K562 (cell line): Measurements from ENCODE around the gene LCN15. TPM values are rescaled to one million over a fixed set of nuclear protein-coding genes. Genes with fewer than 3 reads are reported as not detected.
A peak's percentile ranks its signal among the peaks of the same experiment; 100 is the strongest.

Experiments
- ATAC-seq: fragments of 200-7000 bp; cut with Tn5 transposase; 3 replicates; pipeline ENCODE4 v1.9.1; 2020; ENCODE audit warnings: moderate library complexity
- BruUV-seq: library from RNA; stranded (reverse); fragments of 400-500 nt; replicated peaks from 2 replicates; lab custom pipeline; 2021; lab: Mats Ljungman, UMichigan
- CTCF ChIA-PET: fragments of 300-600 bp; formaldehyde crosslinking; extraction: SDS; loops from one replicate; lab custom pipeline; 2021; ENCODE audit warnings: low intra/inter-chr PET ratio; lab: Yijun Ruan, JAX
- POLR2A ChIA-PET: fragments of 300-600, 350-650 bp; sonication (Branson Sonifier 250); formaldehyde crosslinking; extraction: SDS; loops from one replicate; lab custom pipeline; 2021; ENCODE audit warnings: antibody characterized with exemption, inconsistent platforms; lab: Yijun Ruan, JAX
- DNase-seq, 4 experiments: peaks; one replicate each; pipeline versions ENCODE4 v3.0.0 to v3.0.0-alpha.2; 2011 to 2018; ENCODE audit warnings: low spot score in 3 of 4, mixed read lengths in 3 of 4; ENCODE audit errors: extremely low read depth in 1 of 4
- FAIRE-seq: peaks from 2 replicates; lab custom pipeline; 2011; peaks lifted over from hg19 to GRCh38; lab: Jason Lieb, UNC
- H2AFZ ChIP-seq: 2 replicates; pipeline ENCODE4 v1.6.0; 2011; ENCODE audit warnings: low read depth, low read length, control low read depth, inconsistent platforms
- H3K27ac ChIP-seq: fragments of 200-600 bp; 3 replicates; pipeline ENCODE4 v1.8.0; 2011; ENCODE audit warnings: low read depth, mild to moderate bottlenecking, control low read depth, inconsistent platforms, low read length, moderate library complexity, mixed read lengths; ENCODE audit errors: extremely low read depth
- H3K27me3 ChIP-seq, 2 experiments: fragments of 300-600 bp in 1 of 2; 2 replicates in 1 of 2; 3 replicates in 1 of 2; pipeline versions ENCODE4 v1.6.0 to v1.8.0; 2011; ENCODE audit warnings: inconsistent platforms in 2 of 2, low read length in 2 of 2, mild to moderate bottlenecking in 1 of 2, mixed read lengths in 1 of 2, moderate library complexity in 1 of 2; ENCODE audit not compliant: control insufficient read depth in 2 of 2, insufficient read depth in 2 of 2
- H3K36me3 ChIP-seq: fragments of 300-600 bp; 3 replicates; pipeline ENCODE4 v1.8.0; 2011; ENCODE audit warnings: mild to moderate bottlenecking, low read length, inconsistent platforms; ENCODE audit not compliant: control insufficient read depth, insufficient read depth
- H3K4me1 ChIP-seq, 2 experiments: fragments of 200-600 bp in 1 of 2; replicated peaks in 1 of 2; 2 replicates in 1 of 2; 3 replicates in 1 of 2; pipeline versions ENCODE4 v1.5.1 to v1.8.0; 2011; ENCODE audit warnings: inconsistent platforms in 2 of 2, low read length in 2 of 2, mild to moderate bottlenecking in 1 of 2, mixed read lengths in 1 of 2, moderate library complexity in 1 of 2; ENCODE audit not compliant: control insufficient read depth in 2 of 2, insufficient read depth in 2 of 2
- H3K4me2 ChIP-seq: 2 replicates; pipeline ENCODE4 v1.6.1; 2011; ENCODE audit warnings: low read length, control low read depth, inconsistent platforms, mixed read lengths; ENCODE audit not compliant: insufficient read depth
- H3K4me3 ChIP-seq: fragments of 200-600 bp; sonication (generic), shearing (Covaris generic); 2 replicates; pipeline ENCODE4 v1.5.1; 2016; ENCODE audit warnings: control low read depth, inconsistent platforms
- H3K79me2 ChIP-seq: fragments of 200-600 bp; 3 replicates; pipeline ENCODE4 v1.8.0; 2011; ENCODE audit warnings: low read length, inconsistent platforms; ENCODE audit not compliant: control insufficient read depth, insufficient read depth
- H3K9ac ChIP-seq, 2 experiments: 2 replicates each; pipeline versions ENCODE4 v1.6.0 to v1.6.1; 2011; ENCODE audit warnings: low read depth in 2 of 2, low read length in 2 of 2, control low read depth in 1 of 2, inconsistent platforms in 1 of 2, mild to moderate bottlenecking in 1 of 2, mixed read lengths in 1 of 2; ENCODE audit not compliant: insufficient read depth in 1 of 2
- H3K9me1 ChIP-seq: one replicate; pipeline ENCODE4 v1.6.0; 2011; ENCODE audit warnings: inconsistent platforms, mild to moderate bottlenecking, low read length, moderate library complexity; ENCODE audit not compliant: control insufficient read depth, insufficient read depth
- H3K9me3 ChIP-seq: replicated peaks from 2 replicates; pipeline ENCODE4 v1.5.1; 2011; ENCODE audit warnings: low read depth, low read length, inconsistent platforms; ENCODE audit not compliant: control insufficient read depth, insufficient read depth
- H4K20me1 ChIP-seq: replicated peaks from 2 replicates; pipeline ENCODE4 v1.6.1; 2011; ENCODE audit warnings: low read length, inconsistent platforms, mixed read lengths; ENCODE audit not compliant: control insufficient read depth, insufficient read depth
- CCNT2 ChIP-seq: IDR thresholded peaks from 2 replicates; pipeline ENCODE4 v1.6.1; 2011; ENCODE audit warnings: borderline replicate concordance, low read depth, mild to moderate bottlenecking, moderate library complexity, mixed read lengths, low read length; ENCODE audit not compliant: insufficient read length; ENCODE audit errors: extremely low read depth
- E2F4 ChIP-seq: sonication (generic); formaldehyde crosslinking; IDR thresholded peaks from 2 replicates; pipeline ENCODE4 v1.8.0; 2022; ENCODE audit warnings: mild to moderate bottlenecking, low read depth, missing genetic modification reagents
- NBN ChIP-seq: fragments of 450-650 bp; IDR thresholded peaks from 2 replicates; pipeline ENCODE4 v1.6.1; 2016; ENCODE audit warnings: low read depth, mild to moderate bottlenecking
- NFE2 ChIP-seq: IDR thresholded peaks from 2 replicates; pipeline ENCODE4 v1.6.1; 2014; ENCODE audit warnings: antibody characterized with exemption, low read depth
- NR2C2 ChIP-seq, 2 experiments: fragments of 200-800 bp in 1 of 2; sonication (Bioruptor generic) in 1 of 2; sonication (generic) in 1 of 2; formaldehyde crosslinking in 1 of 2; IDR thresholded peaks; 2 replicates each; pipeline versions ENCODE4 v1.6.1 to v1.8.0; 2016 to 2022; ENCODE audit warnings: mild to moderate bottlenecking in 1 of 2, missing compliant biosample characterization in 1 of 2, missing genetic modification characterization in 1 of 2, missing genetic modification reagents in 1 of 2
- RBM25 ChIP-seq: fragments of 200-400 bp; formaldehyde crosslinking; IDR thresholded peaks from 2 replicates; pipeline ENCODE4 v1.6.1; 2018; ENCODE audit warnings: low read length, low read depth, moderate library complexity; ENCODE audit not compliant: severe bottlenecking
- RHOXF2B ChIP-seq: fragments of 250-450 bp; sonication (Bioruptor Pico); conservative IDR thresholded peaks from 2 replicates; pipeline ENCODE4 v1.5.1; 2021
- SREBF1 ChIP-seq: fragments of 150-350 bp; IDR thresholded peaks from 2 replicates; pipeline ENCODE4 v1.6.1; 2014; ENCODE audit warnings: antibody characterized with exemption, low read depth, low read length, borderline replicate concordance
- ZBTB17 ChIP-seq: fragments of 450-650 bp; formaldehyde crosslinking; IDR thresholded peaks from 2 replicates; pipeline ENCODE4 v1.4.0; 2020; ENCODE audit warnings: mild to moderate bottlenecking
- ZC3H11A ChIP-seq: IDR thresholded peaks from 2 replicates; pipeline ENCODE4 v1.6.1; 2012; ENCODE audit warnings: low read depth, low read length, improper control_type of control experiment
- ZNF232 ChIP-seq: sonication (generic); formaldehyde crosslinking; IDR thresholded peaks from 2 replicates; pipeline ENCODE4 v1.8.0; 2022; ENCODE audit warnings: mild to moderate bottlenecking, missing genetic modification reagents
- ZNF274 ChIP-seq: IDR thresholded peaks from 2 replicates; pipeline ENCODE4 v1.6.1; 2011; ENCODE audit warnings: low read depth, mild to moderate bottlenecking, low read length, moderate library complexity, borderline replicate concordance
- ZNF311 ChIP-seq: fragments of 250-450 bp; sonication (Bioruptor Pico); IDR thresholded peaks from 2 replicates; pipeline ENCODE4 v1.4.0; 2020; ENCODE audit warnings: mild to moderate bottlenecking, moderate library complexity
- ZNF551 ChIP-seq: fragments of 250-450 bp; sonication (Bioruptor Pico); IDR thresholded peaks from 2 replicates; pipeline ENCODE4 v1.5.0; 2021; ENCODE audit warnings: mild to moderate bottlenecking, moderate library complexity
- ZNF592 ChIP-seq: fragments of 450-650 bp; IDR thresholded peaks from 2 replicates; pipeline ENCODE4 v1.6.1; 2017; ENCODE audit warnings: antibody characterized with exemption, mild to moderate bottlenecking
- WGBS: fragments of 100-300 bp; shearing (Covaris generic); methylation state at CpG from one replicate; pipeline ENCODE4 v1.1.6; 2016; ENCODE audit warnings: low coverage, mixed read lengths; ENCODE audit not compliant: insufficient coverage; ENCODE audit errors: missing lambda C conversion rate; 5-methylcytosine and 5-hydroxymethylcytosine counted together
- in situ Hi-C: fragments of 300-500 bp; cut with MboI; formaldehyde crosslinking; loops from 4 replicates; pipeline ENCODE4 v1.15.0; 2018; ENCODE audit warnings: inconsistent platforms, mixed read lengths
- intact Hi-C: fragments of 100-400 bp; cut with micrococcal nuclease; formaldehyde crosslinking; loops from 2 replicates; pipeline ENCODE4 v1.14.2; 2022
- polyA plus RNA-seq, 8 experiments: library from polyadenylated mRNA; depleted of rRNA in 4 of 8; stranded (reverse) in 5 of 8; unstranded in 3 of 8; fragments of >200 nt; fragmentation: Nextera tagmentation in 2 of 8; fragmentation: Illumina TruSeq in 1 of 8; extraction: Ambion mirVana in 2 of 8; extraction: Trizol in 1 of 8; gene quantifications; 2 replicates each; pipeline versions ENCODE4 v1.2.1 to v1.2.3, GENCODE V29; 2011 to 2014; ENCODE audit warnings: inconsistent platforms in 1 of 8, missing spikeins in 1 of 8
- total RNA-seq, 7 experiments: library from RNA; depleted of rRNA in 6 of 7; stranded (reverse); fragments of >200 nt in 6 of 7; fragmentation: Illumina TruSeq in 2 of 7; extraction: Trizol in 2 of 7; gene quantifications; 2 replicates each; pipeline versions ENCODE4 v1.2.1 to v1.2.3, GENCODE V29; 2011 to 2021; ENCODE audit warnings: low replicate concordance in 1 of 7

The LCN15 gene
- total and polyA plus RNA-seq, 9 of the 15 experiments (the other 6 are each of a cell fraction or from before 2014, with no cell fraction given): 0.66 TPM; not detected in 8

GRCh38 chr9:136728080-136728547, 36.2 kb downstream of the LCN15 start:
- intact Hi-C loops: no loop called here
- FAIRE-seq: peak; percentile 55
- peaks cover 78% of the 10 kb centered on the region for H3K79me2 ChIP-seq
- TF ChIP-seq NBN: 0 out of 2 replicates have a peak, but pooled peaks have one; percentile 16
- peak; percentile 89 for TF ChIP-seq CCNT2
- peak; percentile 82; the same call in 1 of the 2 replicates for TF ChIP-seq ZBTB17 (CRISPR knock-in tag)
- peak; percentile 79 for TF ChIP-seq NR2C2 (CRISPR knock-in tag; IDR thresholded peaks at IDR 0.05)
- peak; percentile 53 for TF ChIP-seq NR2C2 (tag; IDR thresholded peaks at IDR 0.05)
- no peak for TF ChIP-seq RHOXF2B
- TF ChIP-seq ZNF232 (CRISPR knock-in tag): no peak
- TF ChIP-seq RBM25: no peak
- TF ChIP-seq ZNF274: peak; percentile 40; the same call in 1 of the 2 replicates
- no peak; the same call in 1 of the 2 replicates for TF ChIP-seq E2F4 (CRISPR knock-in tag)
- no peak for TF ChIP-seq NFE2
- TF ChIP-seq ZNF592: peak; percentile 91
- 0 out of 2 replicates have a peak, but pooled peaks have one; percentile 40 for TF ChIP-seq ZNF311 (CRISPR knock-in tag)
- no peak for TF ChIP-seq ZC3H11A
- 0 out of 2 replicates have a peak, but pooled peaks have one; percentile 47 for TF ChIP-seq SREBF1
- no peak for TF ChIP-seq ZNF551 (CRISPR knock-in tag)

More at GRCh38 chr9:136728080-136728547, 36.2 kb downstream of the LCN15 start:
- peak overlapping the region; percentile 95 for H3K4me2 ChIP-seq
- H3K4me1 ChIP-seq: peaks cover 29 to 76% of the 10 kb centered on the region in 2 experiments; a peak in 4 of 5 replicates
- ChIA-PET POLR2A (interaction anchor here (0.5 to 5.3 kb wide), 35 partner anchors 9 to 940 kb away, joined by 3 to 44 read pairs (median 4); partner anchors contain the start of genes DIPK1B, EDF1, LCN10 and LCN6), CTCF (no interaction called here)
- H3K9me1 ChIP-seq: peaks cover 8% of the 10 kb centered on the region
- DNase-seq (peak; percentile 84 to 95 (median 89)), ATAC-seq (peak; percentile 68)
- peak overlapping the region; percentile 97 for H3K27ac ChIP-seq
- peaks cover 56% of the 10 kb centered on the region for H3K36me3 ChIP-seq
- in situ Hi-C loops: no loop called here
- under 1% methylated on average over 24 of the region's 66 CpGs for WGBS
- peaks cover 37% of the 10 kb centered on the region for H4K20me1 ChIP-seq
- H3K9ac ChIP-seq: peak overlapping the region; percentile 90 to 100
- no peaks in the 10 kb centered on the region for H3K9me3 ChIP-seq
- BruUV-seq: no TSS peak
- no peaks in the 10 kb centered on the region for H3K27me3 ChIP-seq
- H3K4me3 ChIP-seq: peak overlapping the region; percentile 67
- peak overlapping the region; percentile 82 for H2AFZ ChIP-seq
